Vagina (tissue), 2 donors: ENCODE results near the gene TCEAL3. TPM values are rescaled to one million over a fixed set of nuclear protein-coding genes. Genes with fewer than 3 reads are reported as not detected.

Experiments used
- DNase-seq, 2 donors: peaks; one replicate each; pipeline ENCODE4 v3.0.0-alpha.2; 2017; ENCODE audit errors: extremely low spot score in 2 of 2
- H3K27ac ChIP-seq: fragments of 200-600 bp; sonication (generic); one replicate; pipeline ENCODE4 v1.5.1; 2019
- H3K27me3 ChIP-seq: fragments of 200-600 bp; sonication (generic); one replicate; pipeline ENCODE4 v1.5.1; 2019
- H3K36me3 ChIP-seq, 2 donors: fragments of 200-600 bp; sonication (generic); one replicate each; pipeline ENCODE4 v1.5.1; 2017 to 2019
- H3K4me1 ChIP-seq: fragments of 200-600 bp; sonication (generic); one replicate; pipeline ENCODE4 v1.5.1; 2019
- H3K4me3 ChIP-seq, 2 donors: fragments of 200-600 bp; sonication (generic); 1 replicate in 1 of 2; 2 replicates in 1 of 2; pipeline ENCODE4 v1.5.1; 2016 to 2019
- H3K9me3 ChIP-seq: fragments of 200-600 bp; sonication (generic); one replicate; pipeline ENCODE4 v1.5.1; 2019
- CTCF ChIP-seq, 3 experiments: fragments of 450-650 bp in 2 of 3; fragments of 200-600 bp in 1 of 3; sonication (generic) in 1 of 3; IDR thresholded peaks; one replicate each; pipeline ENCODE4 v1.5.1; 2017 to 2019; ENCODE audit warnings: antibody characterized with exemption in 3 of 3, mild to moderate bottlenecking in 2 of 3, moderate library complexity in 2 of 3
- POLR2A ChIP-seq, 2 donors: fragments of 450-650 bp; IDR thresholded peaks; one replicate each; pipeline ENCODE4 v1.6.1; 2017; ENCODE audit warnings: antibody characterized with exemption in 2 of 2, mild to moderate bottlenecking in 2 of 2, moderate library complexity in 2 of 2
- POLR2AphosphoS5 ChIP-seq, 2 donors: sonication (generic); formaldehyde crosslinking; IDR thresholded peaks; one replicate each; pipeline ENCODE4 v1.9.0; 2017; ENCODE audit warnings: antibody characterized with exemption in 2 of 2, mild to moderate bottlenecking in 2 of 2, low read depth in 1 of 2; ENCODE audit not compliant: insufficient read depth in 1 of 2
- intact Hi-C: fragments of 100-400 bp; cut with DNase I; formaldehyde crosslinking; loops from one replicate; pipeline ENCODE4 v1.15.1; 2023
- total RNA-seq: library from RNA; depleted of rRNA; stranded (reverse); fragments of >200 nt; gene quantifications from one replicate; pipeline ENCODE4 v1.2.3, GENCODE V29; 2016

TCEAL3 gene
- total RNA-seq, 1 donor from 2014 or later: 32.7 TPM

DNA sequence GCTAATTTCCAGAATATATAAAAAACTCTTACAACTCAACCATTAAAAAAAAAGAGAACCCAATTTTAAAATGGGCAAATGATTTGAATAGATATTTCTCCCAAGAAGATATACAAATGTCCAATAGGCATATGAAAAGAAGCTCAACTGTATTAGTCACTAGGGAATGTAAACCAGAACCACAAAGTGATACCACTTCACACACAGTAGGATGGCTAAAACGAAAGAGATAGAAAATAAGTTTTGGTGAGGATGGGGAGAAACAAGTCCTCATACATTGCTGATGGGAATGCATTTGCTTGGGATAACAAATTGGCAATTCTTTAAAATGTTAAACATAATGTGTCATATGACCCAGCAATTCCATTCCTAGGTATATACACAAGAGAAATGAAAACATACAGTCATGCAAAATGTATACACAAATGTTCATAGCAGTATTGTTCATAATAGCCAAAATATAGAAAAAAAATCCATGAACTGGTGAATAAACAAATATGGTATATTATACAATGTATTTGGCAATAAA is 5.7 kb downstream of the TCEAL3 start:
- intact Hi-C loops: no loop called here
- Histone ChIP-seq H3K9me3 (no peaks in the 10 kb centered on the region), H3K27me3 (no peaks in the 10 kb centered on the region), H3K4me1 (peaks cover 5% of the 10 kb centered on the region), H3K4me3 (no peak overlapping the region), H3K36me3 (no peaks in the 10 kb centered on the region), H3K27ac (no peak overlapping the region)
- DNase-seq: no peak
- TF ChIP-seq CTCF (IDR thresholded peaks at IDR 0.05): no peak
- no peak for TF ChIP-seq POLR2A (IDR thresholded peaks at IDR 0.05)
- no peak for TF ChIP-seq POLR2AphosphoS5 (IDR thresholded peaks at IDR 0.05; ENCODE audit: insufficient read depth in 1 of 2, low read depth in 1 of 2)

DNA sequence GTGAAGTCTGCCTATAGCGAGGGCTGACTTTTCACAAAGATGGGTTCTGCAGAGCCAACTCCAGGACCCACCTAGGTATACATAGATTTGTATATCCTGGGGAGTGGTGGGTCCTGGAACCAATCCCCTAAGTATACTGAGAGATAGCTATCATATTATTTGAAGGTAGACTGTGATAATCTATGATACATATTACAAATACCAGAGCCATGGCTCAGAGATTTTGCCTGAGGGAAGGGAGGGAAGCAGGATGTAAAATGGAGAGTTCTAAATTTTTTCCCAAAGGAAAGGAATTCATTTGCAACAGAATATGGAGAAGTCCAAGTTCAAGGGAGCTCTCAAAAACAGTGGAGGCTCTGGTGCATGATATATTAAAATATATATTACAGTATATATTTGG is 7.2 kb downstream of the TCEAL3 start:
- no peaks in the 10 kb centered on the region for H3K4me1 ChIP-seq
- no peaks in the 10 kb centered on the region for H3K27me3 ChIP-seq
- DNase-seq: no peak
- no peak overlapping the region for H3K27ac ChIP-seq
- intact Hi-C loops: no loop called here
- H3K9me3 ChIP-seq: no peaks in the 10 kb centered on the region
- TF ChIP-seq CTCF (IDR thresholded peaks at IDR 0.05) (no peak), POLR2A (IDR thresholded peaks at IDR 0.05) (no peak)
- no peaks in the 10 kb centered on the region for H3K36me3 ChIP-seq
- no peak overlapping the region for H3K4me3 ChIP-seq

GRCh38 chrX:103615781-103616371 is 8.1 kb downstream of the TCEAL3 start:
- Histone ChIP-seq H3K9me3 (no peaks in the 10 kb centered on the region), H3K36me3 (no peaks in the 10 kb centered on the region), H3K4me3 (no peak overlapping the region), H3K4me1 (no peaks in the 10 kb centered on the region), H3K27me3 (no peaks in the 10 kb centered on the region), H3K27ac (no peak overlapping the region)
- no peak for DNase-seq
- TF ChIP-seq CTCF (IDR thresholded peaks at IDR 0.05): no peak
- no peak for TF ChIP-seq POLR2A (IDR thresholded peaks at IDR 0.05)
- TF ChIP-seq POLR2AphosphoS5 (IDR thresholded peaks at IDR 0.05; ENCODE audit: insufficient read depth in 1 of 2, low read depth in 1 of 2): no peak
- intact Hi-C loops: no loop called here

DNA sequence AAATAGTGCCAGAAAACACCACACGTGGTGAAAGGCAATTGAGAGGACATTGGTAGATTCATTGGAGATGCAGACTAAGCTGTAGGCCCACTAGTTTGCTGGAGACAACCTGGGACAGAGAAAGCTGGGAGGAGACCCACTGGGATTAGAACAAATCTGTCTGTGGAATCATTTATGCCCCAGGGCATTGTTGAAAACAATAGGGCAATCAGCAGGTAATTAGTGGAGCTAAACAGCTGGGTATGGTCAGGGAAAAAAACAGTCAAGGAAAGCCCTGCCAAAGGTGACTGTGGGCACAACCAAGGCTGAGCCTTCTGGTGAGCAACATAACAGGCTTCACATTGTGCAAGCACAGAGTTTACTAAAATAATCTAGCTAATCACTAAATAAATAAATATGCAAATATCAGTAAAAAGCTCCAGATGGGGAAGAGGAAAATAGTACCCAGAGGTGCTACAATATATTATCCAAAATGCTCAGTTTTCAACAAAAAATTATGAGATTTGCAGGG is 9.0 kb downstream of the TCEAL3 start:
- Histone ChIP-seq H3K4me1 (no peaks in the 10 kb centered on the region), H3K9me3 (no peaks in the 10 kb centered on the region), H3K27ac (no peak overlapping the region), H3K4me3 (no peak overlapping the region), H3K27me3 (no peaks in the 10 kb centered on the region), H3K36me3 (no peaks in the 10 kb centered on the region)
- TF ChIP-seq POLR2AphosphoS5 (IDR thresholded peaks at IDR 0.05; ENCODE audit: insufficient read depth in 1 of 2, low read depth in 1 of 2): no peak
- TF ChIP-seq POLR2A (IDR thresholded peaks at IDR 0.05): no peak
- no peak for TF ChIP-seq CTCF (IDR thresholded peaks at IDR 0.05)
- no peak for DNase-seq
- intact Hi-C loops: no loop called here

DNA sequence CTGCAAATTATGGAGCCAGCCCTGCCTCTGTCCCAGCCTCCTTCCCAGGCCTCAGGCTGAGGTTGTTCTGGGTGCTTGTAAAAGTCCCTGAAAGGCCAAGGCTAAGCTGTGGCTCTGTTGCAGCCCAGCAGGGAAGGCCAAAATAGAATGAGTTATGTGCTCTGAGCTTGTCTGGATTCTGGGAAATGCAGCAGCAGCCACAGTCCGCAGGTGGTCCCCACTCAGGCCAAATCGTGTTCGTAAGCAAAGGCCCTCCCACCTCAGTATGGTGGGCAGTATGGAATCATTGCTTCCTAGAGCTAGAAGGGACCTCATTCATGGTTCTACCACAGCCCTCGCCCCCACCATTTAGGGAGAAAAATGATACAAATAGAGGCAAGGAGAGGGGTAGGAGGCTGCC is 16.3 kb downstream of the TCEAL3 start:
- intact Hi-C loops: no loop called here
- H3K36me3 ChIP-seq: no peaks in the 10 kb centered on the region
- no peak for DNase-seq
- no peaks in the 10 kb centered on the region for H3K27me3 ChIP-seq
- H3K4me3 ChIP-seq: no peak overlapping the region
- peaks cover 12% of the 10 kb centered on the region for H3K4me1 ChIP-seq
- peak overlapping the region; percentile 98 for H3K27ac ChIP-seq
- TF ChIP-seq POLR2A (IDR thresholded peaks at IDR 0.05): no peak
- no peaks in the 10 kb centered on the region for H3K9me3 ChIP-seq
